ENCODE measurements around the gene CROCC. TPM values are rescaled to one million over a fixed set of nuclear protein-coding genes. Genes with fewer than 3 reads are reported as not detected.

The CROCC gene
- total RNA-seq, 1 donor from 2014 or later = 40.1 TPM

DNA sequence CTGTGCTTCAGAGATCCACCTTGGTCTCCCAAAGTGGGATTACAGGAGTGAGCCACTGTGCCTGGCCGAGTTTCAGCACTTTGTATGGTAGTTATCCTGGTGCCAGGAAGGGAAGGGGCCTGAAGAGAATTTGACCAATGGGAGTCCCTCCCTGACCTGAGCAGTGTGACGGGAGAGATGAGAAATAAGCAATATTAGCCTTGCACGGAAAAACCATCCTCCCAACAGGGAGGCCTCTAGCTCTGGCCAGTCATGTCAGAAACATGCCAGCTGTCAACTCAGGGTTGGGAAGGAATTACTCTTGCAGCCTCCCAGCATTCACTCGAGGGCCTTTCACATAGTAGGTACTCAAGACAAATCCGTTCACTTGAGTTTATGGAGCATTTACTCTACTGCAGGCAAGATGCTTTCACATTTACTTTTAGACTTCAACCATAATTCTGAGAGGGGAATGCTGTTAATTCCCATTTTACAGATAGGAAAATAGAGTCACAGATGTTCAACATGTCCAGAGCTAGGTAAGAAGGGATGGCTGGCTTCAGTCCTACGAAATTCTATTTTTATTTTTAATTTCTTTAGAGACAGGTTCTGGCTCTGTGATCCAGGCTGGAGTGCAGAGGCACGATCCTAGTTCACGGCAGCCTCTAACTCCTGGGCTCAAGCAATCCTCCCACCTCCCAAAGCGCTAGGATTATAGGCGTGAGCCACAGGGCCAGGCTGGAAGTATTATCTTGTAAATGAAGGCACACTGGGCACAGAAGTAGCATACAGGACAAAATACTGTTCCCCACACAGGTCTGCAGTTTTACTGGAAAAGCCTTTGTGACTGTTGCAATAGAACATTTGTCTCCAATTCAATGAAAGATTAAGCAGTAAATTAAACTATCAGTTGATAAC lies 93.2 kb downstream of the CROCC start:
- no peak for DNase-seq (ENCODE audit: extremely low spot score, unreplicated experiment)
- no peak overlapping the region for H3K4me3 Mint-ChIP-seq
- no peaks in the 10 kb centered on the region for H3K27me3 Mint-ChIP-seq
- peaks cover 8% of the 10 kb centered on the region for H3K36me3 Mint-ChIP-seq
- no peak overlapping the region for H3K27ac Mint-ChIP-seq
- TF ChIP-seq, protein P1, sequence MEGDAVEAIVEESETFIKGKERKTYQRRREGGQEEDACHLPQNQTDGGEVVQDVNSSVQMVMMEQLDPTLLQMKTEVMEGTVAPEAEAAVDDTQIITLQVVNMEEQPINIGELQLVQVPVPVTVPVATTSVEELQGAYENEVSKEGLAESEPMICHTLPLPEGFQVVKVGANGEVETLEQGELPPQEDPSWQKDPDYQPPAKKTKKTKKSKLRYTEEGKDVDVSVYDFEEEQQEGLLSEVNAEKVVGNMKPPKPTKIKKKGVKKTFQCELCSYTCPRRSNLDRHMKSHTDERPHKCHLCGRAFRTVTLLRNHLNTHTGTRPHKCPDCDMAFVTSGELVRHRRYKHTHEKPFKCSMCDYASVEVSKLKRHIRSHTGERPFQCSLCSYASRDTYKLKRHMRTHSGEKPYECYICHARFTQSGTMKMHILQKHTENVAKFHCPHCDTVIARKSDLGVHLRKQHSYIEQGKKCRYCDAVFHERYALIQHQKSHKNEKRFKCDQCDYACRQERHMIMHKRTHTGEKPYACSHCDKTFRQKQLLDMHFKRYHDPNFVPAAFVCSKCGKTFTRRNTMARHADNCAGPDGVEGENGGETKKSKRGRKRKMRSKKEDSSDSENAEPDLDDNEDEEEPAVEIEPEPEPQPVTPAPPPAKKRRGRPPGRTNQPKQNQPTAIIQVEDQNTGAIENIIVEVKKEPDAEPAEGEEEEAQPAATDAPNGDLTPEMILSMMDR (conservative IDR thresholded peaks at IDR 0.05) = no peak
- peaks cover 11% of the 10 kb centered on the region for H3K4me1 Mint-ChIP-seq (ENCODE audit: unreplicated experiment)
- H3K9me3 Mint-ChIP-seq = no peaks in the 10 kb centered on the region

DNA sequence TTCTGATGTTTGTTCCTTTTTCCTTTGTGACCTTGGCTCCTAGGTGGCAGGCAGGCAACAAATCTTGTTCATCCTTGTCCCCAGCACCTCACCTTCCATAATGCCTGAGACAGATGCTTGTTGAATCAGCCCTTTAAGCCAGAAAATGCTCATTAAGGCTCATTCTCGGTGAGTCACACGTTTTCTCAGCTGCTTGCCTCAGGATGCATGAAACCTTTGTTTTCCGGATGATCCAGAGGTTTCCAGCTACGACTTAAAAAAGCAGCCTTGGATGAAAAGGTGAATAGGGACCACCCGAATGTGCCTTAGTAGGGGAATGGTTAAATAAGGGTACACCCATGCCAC lies 94.6 kb downstream of the CROCC start:
- Mint-ChIP-seq H3K27me3 (no peaks in the 10 kb centered on the region), H3K4me1 (ENCODE audit: unreplicated experiment) (peaks cover 8% of the 10 kb centered on the region), H3K4me3 (no peak overlapping the region), H3K36me3 (peaks cover 11% of the 10 kb centered on the region), H3K9me3 (no peaks in the 10 kb centered on the region), H3K27ac (peak overlapping the region; percentile 50)
- TF ChIP-seq, protein P1 (conservative IDR thresholded peaks at IDR 0.05) = no peak
- no peak for DNase-seq (ENCODE audit: extremely low spot score, unreplicated experiment)

DNA sequence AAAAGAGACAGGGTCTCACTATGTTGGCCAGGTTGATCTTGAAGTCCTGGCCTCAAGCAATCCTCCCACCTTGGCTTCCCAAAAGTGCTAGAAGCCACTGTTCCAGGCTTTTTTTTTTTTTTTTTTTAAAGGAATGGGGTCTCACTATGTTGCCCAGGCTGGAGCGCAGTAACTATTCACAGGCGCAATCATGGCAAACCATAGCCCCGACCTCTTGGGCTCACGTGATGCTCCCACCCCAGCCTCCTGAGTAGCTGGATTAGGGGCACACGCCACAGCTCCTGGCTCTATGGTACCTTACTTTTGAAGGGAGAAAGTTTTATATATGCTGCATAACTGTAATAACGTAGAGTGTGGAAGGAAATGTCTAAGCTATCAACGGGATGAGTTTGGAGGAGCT lies 95.7 kb downstream of the CROCC start:
- no peak for DNase-seq (ENCODE audit: extremely low spot score, unreplicated experiment)
- no peak overlapping the region for H3K27ac Mint-ChIP-seq
- H3K27me3 Mint-ChIP-seq = no peaks in the 10 kb centered on the region
- peaks cover 11% of the 10 kb centered on the region for H3K36me3 Mint-ChIP-seq
- no peaks in the 10 kb centered on the region for H3K9me3 Mint-ChIP-seq
- H3K4me1 Mint-ChIP-seq (ENCODE audit: unreplicated experiment) = peaks cover 8% of the 10 kb centered on the region
- TF ChIP-seq, protein P1 (conservative IDR thresholded peaks at IDR 0.05) = no peak
- H3K4me3 Mint-ChIP-seq = no peak overlapping the region

DNA sequence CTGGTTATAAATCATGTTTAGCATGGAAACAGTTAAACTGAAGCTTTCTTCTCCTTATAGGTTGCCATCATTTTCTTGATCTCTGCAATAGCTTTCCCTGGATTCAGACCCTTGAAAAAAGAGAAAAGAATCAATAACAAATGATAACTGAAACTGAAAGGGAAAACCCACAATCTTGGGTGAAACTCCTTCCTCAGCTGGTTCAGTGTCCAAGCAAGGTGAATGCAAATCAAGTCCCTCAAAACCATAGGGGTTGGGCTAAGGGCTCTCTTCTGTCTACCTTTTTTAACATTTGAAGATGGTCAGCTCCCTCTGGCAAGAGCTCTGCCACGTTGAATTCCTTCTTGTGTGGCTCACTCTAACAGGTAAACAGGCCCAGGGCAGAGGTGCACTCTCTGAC lies 97.1 kb downstream of the CROCC start:
- peaks cover 11% of the 10 kb centered on the region for H3K36me3 Mint-ChIP-seq
- no peak overlapping the region for H3K27ac Mint-ChIP-seq
- TF ChIP-seq, protein P1 (conservative IDR thresholded peaks at IDR 0.05) = no peak
- peaks cover 11% of the 10 kb centered on the region for H3K4me1 Mint-ChIP-seq (ENCODE audit: unreplicated experiment)
- no peak overlapping the region for H3K4me3 Mint-ChIP-seq
- DNase-seq (ENCODE audit: extremely low spot score, unreplicated experiment) = no peak
- H3K27me3 Mint-ChIP-seq = no peaks in the 10 kb centered on the region
- no peaks in the 10 kb centered on the region for H3K9me3 Mint-ChIP-seq

DNA sequence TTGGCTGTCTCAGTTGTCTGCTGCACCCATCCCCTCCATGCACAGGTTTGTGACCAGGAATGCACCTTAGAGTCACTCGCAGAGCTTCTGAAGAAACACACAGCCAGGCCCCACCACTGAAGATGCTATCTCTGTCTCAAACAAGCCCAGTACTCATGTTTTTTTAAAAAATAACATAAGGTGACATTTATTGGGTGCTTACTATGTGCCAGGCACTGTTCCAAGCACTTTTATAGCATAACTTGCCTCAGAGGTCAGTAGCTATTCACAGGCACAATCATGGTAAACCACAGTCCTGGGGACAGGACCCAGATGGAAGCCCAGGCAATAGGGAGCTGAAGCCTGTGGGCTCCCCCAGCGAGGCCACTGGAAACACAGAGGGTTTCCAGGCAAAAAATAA lies 98.8 kb downstream of the CROCC start:
- no peaks in the 10 kb centered on the region for H3K9me3 Mint-ChIP-seq
- H3K27me3 Mint-ChIP-seq = no peaks in the 10 kb centered on the region
- H3K4me3 Mint-ChIP-seq = no peak overlapping the region
- no peak overlapping the region for H3K27ac Mint-ChIP-seq
- peaks cover 15% of the 10 kb centered on the region for H3K36me3 Mint-ChIP-seq
- DNase-seq (ENCODE audit: extremely low spot score, unreplicated experiment) = no peak
- TF ChIP-seq, protein P1 (conservative IDR thresholded peaks at IDR 0.05) = no peak
- peaks cover 11% of the 10 kb centered on the region for H3K4me1 Mint-ChIP-seq (ENCODE audit: unreplicated experiment)

Data from type B pancreatic cell (in vitro differentiated cells).